Stimulated activated CD8-positive, alpha-beta memory T cell treated with anti-CD3 and anti-CD28 coated beads, Interleukin-4, amount 100 ng/mL, for 4 hours (primary cell): Measurements from ENCODE around the gene C2CD4C.
"Not testable (repeated sequence)": the region's sequence is repeated elsewhere in the genome, so short reads cannot be mapped to it uniquely, and the experiment has no call there.

ENCODE experiments used
- DNase-seq, 2 donors: peaks; one replicate each; pipeline ENCODE4 v3.0.0-alpha.2; 2020; ENCODE audit warnings: low read depth in 2 of 2, low spot score in 1 of 2

The C2CD4C gene

DNA sequence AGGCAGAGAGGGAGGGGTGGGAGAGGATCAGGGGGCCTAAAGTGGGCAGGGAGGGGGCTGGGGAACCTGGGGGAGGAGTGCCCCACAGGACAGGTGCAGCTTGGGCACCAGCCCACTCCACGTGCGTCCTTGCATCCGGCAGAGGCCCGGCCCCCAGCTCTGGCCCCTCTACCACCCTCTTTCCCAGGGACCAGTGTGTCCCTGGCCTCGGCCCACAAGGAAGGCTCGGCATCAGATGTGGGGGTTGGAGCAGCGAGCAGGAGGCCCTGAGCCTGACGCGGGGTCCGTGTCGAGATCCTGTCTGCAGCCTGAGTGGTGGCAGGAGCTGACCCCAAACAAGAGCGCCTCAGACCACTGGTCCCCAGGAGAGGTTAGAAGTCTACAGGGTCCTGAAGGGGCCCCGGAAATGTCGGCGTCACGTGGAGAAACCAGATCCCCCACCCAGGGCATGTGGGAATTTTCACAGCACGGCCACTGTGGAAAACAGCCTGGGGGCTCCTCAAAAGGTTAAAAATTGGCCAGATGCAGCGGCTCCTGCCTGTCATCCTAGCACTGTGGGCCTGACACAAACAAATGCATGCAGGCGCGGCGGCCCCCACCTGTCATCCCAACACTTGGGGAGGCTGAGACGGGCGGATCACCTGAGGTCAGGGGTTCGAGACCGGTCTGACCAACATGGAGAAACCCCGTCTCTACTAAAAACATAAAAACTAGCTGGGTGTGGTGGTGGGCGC, 30.4 kb upstream of the C2CD4C start:
- no peak for DNase-seq

DNA sequence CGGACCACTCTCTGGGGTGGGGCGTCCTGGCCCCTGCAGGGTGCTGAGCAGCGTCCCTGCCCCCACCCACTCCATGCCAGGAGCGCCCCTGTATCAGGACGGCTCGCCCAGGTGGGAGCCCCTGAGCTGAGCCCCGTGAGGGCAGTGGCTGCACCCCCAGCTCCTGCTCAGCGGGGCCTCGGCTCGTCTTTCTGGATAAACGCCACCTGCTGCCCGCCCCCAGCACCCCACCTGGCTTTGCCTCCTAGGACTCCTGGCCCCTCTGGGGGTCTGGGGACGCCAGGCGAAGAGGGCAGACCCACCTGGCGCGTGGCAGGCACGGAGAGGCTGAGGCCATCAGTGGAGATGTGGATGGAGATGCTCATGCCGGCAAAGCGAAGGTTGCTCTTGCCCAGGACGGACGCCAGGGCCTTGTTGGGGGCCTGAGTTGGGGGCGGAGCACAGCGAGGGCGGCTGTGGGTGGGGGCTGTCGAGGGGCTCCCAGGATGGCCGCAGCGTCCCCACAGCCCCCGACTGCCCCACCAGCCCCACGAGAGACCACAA, 29.5 kb upstream of the C2CD4C start:
- DNase-seq = no peak

GRCh38 chr19:437041-437440, 28.1 kb upstream of the C2CD4C start:
- DNase-seq = no peak

GRCh38 chr19:436413-436950, 27.5 kb upstream of the C2CD4C start:
- no peak for DNase-seq

DNA sequence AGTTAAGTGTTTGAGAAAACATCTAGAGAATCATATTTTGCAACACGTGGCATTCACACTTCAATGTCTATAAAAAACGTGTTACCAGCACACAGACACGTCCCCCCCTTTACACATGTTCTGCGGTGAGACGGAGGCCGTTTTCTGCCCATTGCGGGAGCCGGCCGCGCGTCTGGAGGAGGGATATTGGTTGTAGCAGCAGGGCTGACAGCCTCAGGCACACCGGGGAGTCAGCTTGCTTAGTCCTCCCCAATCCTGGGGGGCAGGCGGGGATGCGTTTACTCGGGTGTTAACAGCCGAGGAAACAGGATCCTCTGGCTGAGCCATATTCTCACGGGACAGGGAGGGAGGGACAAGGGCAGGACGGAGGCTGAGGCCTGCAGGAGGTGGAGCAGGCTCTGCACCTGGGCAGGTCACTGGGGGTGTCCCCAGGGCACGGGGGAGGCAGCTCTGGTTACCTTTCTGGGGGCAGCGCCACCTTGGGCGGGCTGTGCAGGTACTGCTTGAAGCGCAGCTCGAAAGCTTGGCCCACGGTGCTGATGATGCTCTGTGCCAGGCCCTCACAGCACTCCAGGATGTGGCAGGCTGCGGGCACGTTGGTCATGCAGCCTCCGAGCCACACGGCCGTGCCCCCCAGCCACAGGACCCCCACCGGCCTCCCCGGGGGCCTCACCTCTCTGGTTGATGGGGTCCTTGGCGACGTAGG, 26.9 kb upstream of the C2CD4C start:
- no peak for DNase-seq

DNA sequence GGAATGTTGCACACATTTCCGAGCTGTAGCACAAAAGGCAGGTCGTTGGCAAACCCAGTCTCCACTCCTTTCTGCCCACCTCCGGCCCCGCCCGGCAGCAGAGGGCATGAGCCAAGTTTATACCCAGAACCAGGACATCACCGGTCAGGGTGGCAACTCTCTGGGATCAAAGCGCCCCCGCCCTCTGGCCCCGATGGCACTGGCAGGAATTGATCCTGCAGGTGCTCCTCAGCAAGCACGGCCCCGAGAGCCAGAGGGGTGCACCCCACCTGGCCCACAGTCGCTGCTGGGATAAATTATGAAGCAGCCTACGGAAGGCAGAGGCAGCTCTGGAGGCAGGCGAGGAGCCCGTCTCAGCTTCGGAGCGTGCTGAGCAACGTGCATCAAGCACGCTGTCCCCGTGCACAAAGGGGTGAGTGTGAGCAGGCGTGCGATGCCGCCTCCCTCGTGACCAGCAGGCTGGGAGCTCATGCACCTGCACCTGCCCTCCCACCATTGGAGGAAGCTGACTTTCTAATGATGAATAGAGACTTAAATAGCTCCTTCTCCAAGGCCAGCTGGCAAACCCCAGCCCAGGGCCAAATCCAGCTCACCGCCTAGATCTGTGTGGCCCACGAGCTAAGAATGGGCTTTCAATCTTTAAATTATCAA, 26.2 kb upstream of the C2CD4C start:
- DNase-seq = no peak

GRCh38 chr19:434152-434960, 25.4 kb upstream of the C2CD4C start:
- no peak for DNase-seq

- no peak for DNase-seq
These were observed 21.8 kb upstream of the C2CD4C start for GRCh38 chr19:430701-431100.

GRCh38 chr19:428149-428548, 19.2 kb upstream of the C2CD4C start:
- no peak for DNase-seq

DNA sequence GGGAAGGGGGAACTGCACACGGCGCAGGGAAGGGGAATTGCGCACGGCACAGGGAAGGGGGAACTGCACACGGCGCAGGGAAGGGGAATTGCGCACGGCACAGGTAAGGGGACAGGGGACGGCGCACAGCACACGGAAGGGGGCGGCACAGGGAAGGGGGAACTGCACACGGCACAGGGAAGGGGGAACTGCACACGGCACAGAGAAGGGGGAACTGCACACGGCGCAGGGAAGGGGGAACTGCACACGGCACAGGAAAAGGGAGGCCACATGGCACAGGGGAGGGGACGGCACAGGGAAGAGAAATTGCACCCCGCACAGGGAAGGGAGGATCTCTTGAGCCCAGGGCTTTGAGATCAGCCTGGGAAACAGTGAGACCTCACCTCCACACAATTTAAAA, 18.7 kb upstream of the C2CD4C start:
- DNase-seq = not testable (repeated sequence)

GRCh38 chr19:426725-427445, 17.9 kb upstream of the C2CD4C start:
- no peak for DNase-seq

DNA sequence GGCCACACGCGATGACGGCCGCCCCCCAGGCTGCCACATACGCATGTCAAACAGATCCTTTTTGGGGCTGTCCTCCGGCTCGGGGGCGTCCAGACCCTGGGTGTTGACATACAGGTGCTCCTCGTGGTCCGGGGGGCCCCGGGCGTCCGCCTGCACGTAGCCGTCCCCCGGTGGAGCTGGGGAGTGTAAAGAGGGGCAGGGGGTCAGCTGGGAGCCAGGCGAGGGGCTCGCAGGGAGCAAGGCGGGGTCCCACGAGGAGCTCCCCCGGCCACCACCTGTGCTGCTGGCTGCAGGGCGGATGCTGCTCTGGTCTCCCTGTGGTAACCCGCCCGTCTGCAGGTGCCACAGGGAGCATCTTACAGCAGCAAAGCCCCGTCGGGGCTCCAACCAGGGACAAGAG, 16.1 kb upstream of the C2CD4C start:
- no peak for DNase-seq

DNA sequence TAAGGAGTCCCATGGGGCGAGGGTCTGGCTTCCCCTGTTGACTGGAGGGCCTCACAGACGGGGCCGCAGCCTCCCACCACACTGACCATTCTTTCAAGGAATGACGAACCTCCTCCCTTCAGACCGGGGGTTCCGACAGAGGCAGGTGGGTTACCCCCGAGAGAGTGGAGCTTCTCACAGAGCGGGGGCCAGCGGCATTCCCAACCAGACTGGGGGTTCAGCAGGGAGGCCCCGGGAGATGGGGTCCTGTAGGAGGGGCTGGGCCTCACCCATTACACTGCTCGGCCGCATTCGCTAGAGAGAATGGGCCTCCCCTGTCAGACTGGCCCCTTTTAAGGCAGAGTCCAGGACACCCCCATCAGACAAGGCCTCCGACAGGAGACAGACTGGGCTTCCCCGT, 15.6 kb upstream of the C2CD4C start:
- no peak for DNase-seq

GRCh38 chr19:423691-424466, 14.9 kb upstream of the C2CD4C start:
- no peak for DNase-seq

- not testable (repeated sequence) for DNase-seq
These were observed 13.9 kb upstream of the C2CD4C start for GRCh38 chr19:422917-423226.

DNA sequence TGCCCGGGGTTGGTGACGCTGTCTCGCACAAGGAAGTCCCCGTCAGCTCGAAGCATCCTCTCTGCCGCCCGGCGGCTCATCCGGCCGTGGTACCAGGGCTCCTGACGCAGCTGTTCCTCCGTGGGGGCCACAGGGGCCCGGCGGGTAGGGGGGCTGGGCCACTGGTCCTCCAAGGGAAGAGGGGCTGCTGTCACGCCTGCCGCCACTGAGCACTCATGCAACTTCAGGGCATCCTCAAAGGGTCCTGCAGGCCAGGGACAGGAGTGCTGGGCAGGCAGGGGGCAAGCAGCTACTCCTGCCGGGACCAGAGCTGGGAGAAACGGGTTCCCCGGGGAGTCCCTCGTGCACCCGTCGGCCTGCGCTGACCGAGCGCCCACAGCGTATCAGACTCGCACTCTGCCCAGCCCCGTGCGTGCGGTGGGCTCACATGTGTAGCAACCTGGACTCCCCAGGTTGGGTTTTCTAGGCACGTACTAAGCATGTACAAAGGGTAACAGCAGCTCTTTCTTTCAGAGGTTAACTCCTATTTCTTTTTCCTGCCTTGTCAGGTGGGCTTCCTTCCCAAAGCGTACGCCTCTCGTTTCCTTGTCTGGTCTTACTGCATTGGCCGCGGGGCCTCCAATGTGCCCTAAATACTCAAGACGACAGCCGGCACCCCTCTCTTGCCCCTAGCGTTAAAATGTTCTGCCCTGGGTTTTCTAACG, 13.4 kb upstream of the C2CD4C start:
- no peak for DNase-seq

- no peak for DNase-seq
These were observed 11.0 kb upstream of the C2CD4C start for GRCh38 chr19:419721-420515.
